H54 (cell line): ENCODE data around the gene ID1.

Experiments
- DNase-seq: peaks from one replicate; pipeline ENCODE4 v3.0.0; 2011; ENCODE audit warnings: low spot score, mixed read lengths; ENCODE audit not compliant: insufficient read length
- FAIRE-seq: peaks from 3 replicates; lab custom pipeline; 2011; peaks lifted over from hg19 to GRCh38; lab: Jason Lieb, UNC
- POLR2A ChIP-seq: IDR thresholded peaks from 2 replicates; pipeline ENCODE4 v1.6.1; 2011; ENCODE audit warnings: low read depth, mild to moderate bottlenecking, low read length

Gene ID1

GRCh38 chr20:31605031-31605901 is at the start of gene ID1:
Gene ID1 (plus strand): TSS chr20:31605289. CDS start chr20:31605388, 99 bp downstream.
- DNase-seq (peak; percentile 82), FAIRE-seq (no peak)
- TF ChIP-seq POLR2A, result peak; percentile 90

GRCh38 chr20:31559704-31560093 is 45.4 kb upstream of the ID1 start:
- TF ChIP-seq POLR2A, result no peak
- no peak for FAIRE-seq
- no peak for DNase-seq

DNA sequence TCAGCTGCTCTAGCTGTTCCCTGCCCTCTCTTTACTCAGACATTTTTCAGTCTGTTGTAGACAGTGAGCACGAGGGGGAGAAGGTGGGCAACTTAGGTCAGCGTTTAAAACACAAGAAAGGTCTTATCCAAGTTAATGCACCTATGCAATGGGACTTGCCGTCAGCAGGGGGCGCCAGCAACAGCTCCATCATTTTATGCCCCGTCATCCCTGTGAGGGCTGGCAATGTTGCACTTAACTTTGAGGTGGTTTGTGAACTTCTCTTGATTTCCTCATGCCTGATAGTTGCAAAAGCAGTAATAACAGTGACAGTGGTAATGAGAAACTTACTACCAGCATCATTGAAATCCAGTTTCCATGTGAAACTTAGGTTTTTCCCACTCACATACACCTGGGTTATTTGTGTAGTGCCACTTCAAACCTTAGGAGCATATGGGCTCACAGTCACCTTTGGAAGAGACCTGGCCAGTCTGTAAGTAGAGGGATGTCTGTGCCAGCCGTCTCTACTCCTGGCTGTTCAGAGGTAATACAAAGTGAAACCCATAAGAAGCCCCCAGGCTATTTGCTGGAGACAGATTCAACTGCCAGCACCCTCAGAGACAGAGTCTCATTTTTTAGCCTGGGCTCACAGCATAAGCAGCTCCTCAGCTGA is 44.9 kb upstream of the ID1 start:
- no peak for DNase-seq
- TF ChIP-seq POLR2A, result no peak
- no peak for FAIRE-seq

DNA sequence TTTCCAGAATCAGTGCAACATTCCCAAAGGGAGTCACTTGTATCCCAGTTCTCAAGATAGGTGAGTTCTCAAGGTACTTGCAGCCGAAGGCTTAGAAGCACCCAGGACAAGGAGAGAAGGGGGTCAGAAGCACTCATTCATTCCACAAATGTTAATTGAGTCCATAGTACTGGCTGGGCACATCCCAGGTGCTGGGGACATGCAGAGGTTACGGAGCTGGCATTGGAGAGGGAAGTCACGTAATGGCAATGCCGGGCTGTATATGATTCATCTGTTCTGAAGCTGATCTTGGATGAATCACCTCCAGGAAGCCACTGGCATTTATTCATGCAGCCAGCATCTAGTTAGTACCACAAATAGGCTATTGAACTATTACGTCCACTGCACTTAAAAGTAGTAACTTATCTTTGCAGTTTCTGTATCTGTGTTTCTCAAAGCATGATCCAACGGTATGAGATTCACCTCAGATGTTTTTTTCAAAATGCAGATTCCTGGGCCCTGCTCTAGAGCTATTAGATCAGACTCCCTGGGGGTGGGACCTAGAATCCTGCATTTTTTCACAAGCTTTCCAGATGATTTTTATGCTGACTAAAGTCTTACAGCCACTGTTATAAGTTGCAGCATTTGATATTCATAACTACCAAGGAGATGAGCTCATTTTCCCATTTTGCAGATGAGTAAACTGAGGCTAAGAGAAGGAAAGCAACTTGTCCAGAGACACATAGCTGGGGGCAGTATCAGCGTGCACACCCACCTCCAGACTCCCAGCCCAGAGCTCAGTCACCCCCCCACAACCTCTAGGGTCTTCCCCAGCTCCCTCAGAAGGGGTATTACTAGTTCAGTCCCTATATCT is 44.1 kb upstream of the ID1 start:
- DNase-seq, result peak; percentile 85
- peak; percentile 30 for FAIRE-seq
- no peak for TF ChIP-seq POLR2A

DNA sequence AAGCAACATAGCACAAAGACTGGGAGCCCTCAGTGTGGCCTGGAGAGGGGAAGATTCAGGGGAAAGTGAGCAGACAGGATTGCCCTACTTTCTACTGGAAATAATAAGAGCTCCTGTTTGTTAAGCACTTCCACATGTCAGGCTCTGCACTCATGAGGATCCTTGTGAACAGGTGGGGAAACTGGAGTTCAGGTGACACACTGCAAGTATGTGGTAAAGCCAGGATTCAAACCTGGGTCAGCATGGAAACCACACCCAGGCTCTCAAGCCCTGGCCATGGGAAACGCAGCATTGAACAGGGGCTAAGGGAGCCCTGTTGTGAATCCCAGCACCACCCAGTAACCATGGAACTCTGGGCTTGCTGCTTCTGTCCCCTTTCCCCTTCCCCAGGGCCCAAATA is 42.8 kb upstream of the ID1 start:
- DNase-seq (no peak), FAIRE-seq (no peak)
- no peak for TF ChIP-seq POLR2A

DNA sequence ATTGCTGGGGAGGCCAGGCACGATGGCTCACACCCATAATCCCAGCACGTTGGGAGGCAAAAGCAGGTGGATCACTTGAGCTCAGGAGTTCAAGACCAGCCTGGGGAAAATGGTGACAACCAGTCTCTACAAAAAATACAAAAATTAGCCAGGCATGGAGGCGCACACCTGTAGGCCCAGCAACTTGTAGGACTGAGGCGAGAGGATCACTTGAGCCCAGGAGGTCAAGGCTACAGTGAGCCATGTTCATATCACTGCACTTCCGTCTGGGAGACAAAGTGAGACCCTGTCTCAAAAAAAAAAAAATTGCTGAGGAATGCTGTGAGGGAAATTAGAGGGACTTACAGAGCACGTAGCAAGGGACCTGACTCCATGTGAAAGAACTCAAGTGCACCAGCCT is 40.8 kb upstream of the ID1 start:
- DNase-seq (no peak), FAIRE-seq (no peak)
- TF ChIP-seq POLR2A, result no peak

- FAIRE-seq (no peak), DNase-seq (no peak)
- no peak for TF ChIP-seq POLR2A
Observed at GRCh38 chr20:31565699-31566318, 39.3 kb upstream of the ID1 start.

GRCh38 chr20:31566319-31566657 is 38.8 kb upstream of the ID1 start:
- FAIRE-seq, result no peak
- no peak for TF ChIP-seq POLR2A
- no peak for DNase-seq

- TF ChIP-seq POLR2A, result no peak
- no peak for DNase-seq
- no peak for FAIRE-seq
Observed at GRCh38 chr20:31566658-31567379, 38.3 kb upstream of the ID1 start.

DNA sequence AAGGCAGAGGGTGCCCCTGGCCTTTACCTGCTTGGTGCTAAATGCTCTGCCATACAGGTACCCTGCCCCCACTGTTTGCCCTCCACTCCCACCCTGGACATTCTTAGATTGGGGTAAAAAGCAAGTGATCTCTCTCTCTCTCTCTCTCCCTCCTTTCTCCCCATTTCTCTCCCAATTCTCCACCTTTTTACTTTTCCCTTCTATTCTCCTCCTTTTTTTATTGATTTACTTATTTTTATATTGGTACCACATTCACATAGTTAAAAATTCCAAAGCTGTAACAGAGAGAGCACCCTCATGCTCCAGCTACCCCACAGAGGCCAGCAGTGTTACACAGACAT is 37.7 kb upstream of the ID1 start:
- no peak for DNase-seq
- FAIRE-seq, result no peak
- no peak for TF ChIP-seq POLR2A

DNA sequence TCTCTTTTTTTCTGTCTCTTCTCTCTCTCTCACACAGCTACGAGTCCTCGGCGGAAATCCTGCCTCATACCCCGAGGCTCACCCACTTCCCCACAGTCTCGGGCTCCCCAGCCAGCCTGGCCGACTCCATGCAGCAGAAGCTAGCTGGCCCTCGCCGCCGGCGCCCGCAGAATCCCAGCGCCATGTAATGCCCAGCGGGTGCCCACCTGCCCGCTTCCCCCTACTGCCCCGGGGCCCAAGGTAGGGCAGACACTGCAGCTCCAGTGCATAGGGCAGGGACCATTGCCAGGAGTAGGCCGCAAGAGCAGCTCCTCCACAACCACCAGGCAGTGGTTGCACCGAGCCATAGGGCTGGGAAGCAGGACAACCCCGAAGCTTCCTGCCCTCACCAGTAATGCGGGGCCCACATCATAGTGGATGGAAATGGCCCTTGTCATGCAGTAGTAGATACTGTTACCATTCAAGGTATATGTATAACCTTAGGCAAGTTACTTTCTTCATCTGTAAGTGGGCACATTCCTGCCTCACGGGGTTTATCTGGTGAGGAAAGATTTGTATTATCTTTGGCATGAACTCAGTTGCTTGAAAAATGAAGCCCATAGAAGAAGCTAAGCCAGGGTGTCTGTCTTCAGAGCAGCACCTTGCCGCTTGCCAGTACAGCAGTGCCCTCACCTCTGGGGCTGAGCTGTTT is 36.9 kb upstream of the ID1 start:
- no peak for TF ChIP-seq POLR2A
- FAIRE-seq (no peak), DNase-seq (no peak)

DNA sequence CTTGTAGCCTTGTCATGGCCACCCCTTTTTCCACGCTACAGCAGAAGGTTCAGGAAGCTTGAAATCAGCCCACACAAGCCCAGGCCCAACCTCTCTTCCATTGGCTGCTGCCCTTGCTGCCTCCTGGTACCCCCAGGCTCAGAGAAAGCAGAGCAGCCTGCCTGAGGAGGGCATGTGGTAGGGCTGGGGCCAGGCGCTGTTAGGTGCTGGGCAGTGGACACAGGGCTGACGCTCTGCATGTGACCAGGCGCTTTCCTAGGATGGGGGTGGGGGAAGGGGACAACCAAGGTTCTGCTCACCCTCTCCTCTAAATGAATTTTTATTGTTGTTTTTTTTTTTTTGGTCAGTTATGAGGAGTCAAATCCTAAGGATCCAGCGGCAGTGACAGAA is 36.3 kb upstream of the ID1 start:
- FAIRE-seq (no peak), DNase-seq (no peak)
- TF ChIP-seq POLR2A, result no peak
